ENCODE measurements around the gene IMPA2. TPM values are rescaled to one million over a fixed set of nuclear protein-coding genes. Genes with fewer than 3 reads are reported as not detected.
"Not testable (repeated sequence)": the region's sequence is repeated elsewhere in the genome, so short reads cannot be mapped to it uniquely, and the experiment has no call there.

The IMPA2 gene
- total and polyA plus RNA-seq, 7 donors, result 61.4 to 342 (median 196) TPM

- intact Hi-C loops (cut with DNase I), result loop anchor here in 1 of 2 donors (5.0 kb wide), 1 partner anchor 163 kb away; no protein-coding TSS in a partner anchor
- 81 to 87% (median 82%) methylated on average over 3 of the region's 3 CpGs for WGBS, 3 donors
Observed at GRCh38 chr18:12074736-12075135, 93.4 kb downstream of the IMPA2 start.

GRCh38 chr18:12076424-12077140, 95.3 kb downstream of the IMPA2 start:
- no peaks in the 10 kb centered on the region for H3K9me3 ChIP-seq
- no peaks in the 10 kb centered on the region for H3K27me3 ChIP-seq (ENCODE audit: insufficient read depth in 3 of 3, low read length in 2 of 3)
- TF ChIP-seq CTCF (IDR thresholded peaks at IDR 0.05), result no peak
- DNase-seq, result peak in 1 of 2 donors; percentile 49
- H3K27ac ChIP-seq, result no peak overlapping the region
- 19 to 40% (median 34%) methylated on average over 36 to 57 of the region's 59 CpGs for WGBS, 3 donors
- ATAC-seq, result peak; percentile 68 to 84 (median 78)
- intact Hi-C loops (cut with DNase I), result no loop called here
- no peaks in the 10 kb centered on the region for H3K4me1 ChIP-seq
- H3K4me3 ChIP-seq, result peak overlapping the region; percentile 47
- H3K36me3 ChIP-seq (ENCODE audit: insufficient read depth in 1 of 2, low read depth in 1 of 2), result no peaks in the 10 kb centered on the region

More at GRCh38 chr18:12074736-12075135, 93.4 kb downstream of the IMPA2 start:
- peak; percentile 12 for TF ChIP-seq CTCF (IDR thresholded peaks at IDR 0.05)
- Histone ChIP-seq H3K4me1 (no peaks in the 10 kb centered on the region), H3K27me3 (ENCODE audit: insufficient read depth in 3 of 3, low read length in 2 of 3) (no peaks in the 10 kb centered on the region), H3K4me3 (no peak overlapping the region), H3K27ac (no peak overlapping the region), H3K9me3 (no peaks in the 10 kb centered on the region), H3K36me3 (ENCODE audit: insufficient read depth in 1 of 2, low read depth in 1 of 2) (no peaks in the 10 kb centered on the region)
- ATAC-seq (no peak), DNase-seq (no peak)

- H3K4me3 ChIP-seq; H3K27ac ChIP-seq; H3K9me3 ChIP-seq; ATAC-seq; H3K4me1 ChIP-seq; H3K36me3 ChIP-seq (ENCODE audit: insufficient read depth in 1 of 2, low read depth in 1 of 2); DNase-seq; H3K27me3 ChIP-seq (ENCODE audit: insufficient read depth in 3 of 3, low read length in 2 of 3); intact Hi-C loops (cut with DNase I): not testable (repeated sequence)
- WGBS, 3 donors, result 29 to 83% (median 83%) methylated on average over 2 of the region's 4 CpGs
Observed at GRCh38 chr18:12077994-12078393, 96.7 kb downstream of the IMPA2 start.

- intact Hi-C loops (cut with DNase I), result no loop called here
- Histone ChIP-seq H3K4me3 (no peak overlapping the region), H3K36me3 (ENCODE audit: insufficient read depth in 1 of 2, low read depth in 1 of 2) (no peaks in the 10 kb centered on the region), H3K27me3 (ENCODE audit: insufficient read depth in 3 of 3, low read length in 2 of 3) (no peaks in the 10 kb centered on the region), H3K9me3 (no peaks in the 10 kb centered on the region), H3K4me1 (no peaks in the 10 kb centered on the region), H3K27ac (no peak overlapping the region)
- no peak for TF ChIP-seq CTCF (IDR thresholded peaks at IDR 0.05)
- ATAC-seq, result no peak
- WGBS, 3 donors, result 58 to 68% (median 62%) methylated on average over 6 of the region's 6 CpGs
- DNase-seq, result no peak
Observed at GRCh38 chr18:12079491-12080237, 98.4 kb downstream of the IMPA2 start.

Other genes starting within 250 kb of the IMPA2 start
- gene CHMP1B, start 130.1 kb upstream of the IMPA2 start, total RNA-seq, result 100 to 1,000 TPM in 3 of 4 donors, 10 to 100 TPM in 1; 77.9 to 460 (median 292) TPM
- 100 to 1,000 TPM; 223 to 442 (median 402) TPM for gene CHMP1B, start 130.1 kb upstream of the IMPA2 start, polyA plus RNA-seq
- 10 to 100 TPM; 22.5 to 33.4 (median 27.6) TPM for gene MPPE1, start 73.2 kb upstream of the IMPA2 start, total RNA-seq
- gene MPPE1, start 73.2 kb upstream of the IMPA2 start, polyA plus RNA-seq, result 10 to 100 TPM; 20.2 to 44.0 (median 23.0) TPM
- not detected for gene ANKRD62, start 112.3 kb downstream of the IMPA2 start, total RNA-seq
- gene ANKRD62, start 112.3 kb downstream of the IMPA2 start, polyA plus RNA-seq, result not detected